HuH-7 (cell line): ENCODE measurements around the gene OPRD1.
"Not testable (repeated sequence)": the region's sequence is repeated elsewhere in the genome, so short reads cannot be mapped to it uniquely, and the experiment has no call there.

ENCODE experiments used
- DNase-seq: peaks from one replicate; pipeline ENCODE4 v3.0.0; 2011; ENCODE audit warnings: low spot score

OPRD1 gene

GRCh38 chr1:28801461-28801860 lies 10.5 kb upstream of the OPRD1 start:
- DNase-seq: no peak

DNA sequence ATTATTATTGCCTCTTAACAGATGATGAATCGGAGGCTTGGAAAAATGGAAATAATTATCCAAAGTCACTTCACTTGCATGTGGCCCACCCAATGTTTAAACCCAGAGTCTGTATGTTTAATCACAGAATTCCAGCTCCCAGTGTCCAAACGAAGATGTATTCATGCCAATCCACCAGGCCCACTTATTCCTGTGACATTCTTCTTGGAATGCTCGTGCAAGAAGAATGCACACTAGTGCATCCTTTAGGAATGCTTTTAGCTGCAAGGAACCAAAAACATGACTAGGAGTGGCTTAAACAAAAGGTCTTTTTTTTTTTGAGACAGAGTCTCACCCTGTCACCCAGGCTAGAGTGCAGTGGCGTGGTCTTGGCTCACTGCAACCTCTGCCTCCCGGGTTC lies 8.9 kb upstream of the OPRD1 start:
- no peak for DNase-seq

DNA sequence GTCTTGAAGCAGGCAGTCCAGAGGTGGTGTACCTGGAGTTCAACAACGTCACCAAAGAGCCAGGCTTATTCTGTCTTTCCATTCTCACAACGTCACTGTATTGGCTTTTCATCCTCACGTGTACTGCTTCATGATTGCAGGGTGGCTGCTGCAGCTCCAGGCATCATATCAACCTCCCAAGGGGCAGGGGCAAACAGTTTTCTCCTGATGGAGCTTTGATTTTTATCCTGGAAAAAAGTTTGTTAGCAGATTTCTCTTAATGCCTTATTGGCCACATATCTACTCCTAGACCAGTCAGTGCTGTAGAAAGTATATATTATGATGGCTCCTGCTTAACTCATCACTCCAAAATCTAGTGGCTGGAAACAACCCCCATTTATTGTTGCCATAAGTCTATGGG lies 8.3 kb upstream of the OPRD1 start:
- DNase-seq: no peak

- DNase-seq: no peak
Observed at GRCh38 chr1:28804071-28804470, 7.9 kb upstream of the OPRD1 start.

DNA sequence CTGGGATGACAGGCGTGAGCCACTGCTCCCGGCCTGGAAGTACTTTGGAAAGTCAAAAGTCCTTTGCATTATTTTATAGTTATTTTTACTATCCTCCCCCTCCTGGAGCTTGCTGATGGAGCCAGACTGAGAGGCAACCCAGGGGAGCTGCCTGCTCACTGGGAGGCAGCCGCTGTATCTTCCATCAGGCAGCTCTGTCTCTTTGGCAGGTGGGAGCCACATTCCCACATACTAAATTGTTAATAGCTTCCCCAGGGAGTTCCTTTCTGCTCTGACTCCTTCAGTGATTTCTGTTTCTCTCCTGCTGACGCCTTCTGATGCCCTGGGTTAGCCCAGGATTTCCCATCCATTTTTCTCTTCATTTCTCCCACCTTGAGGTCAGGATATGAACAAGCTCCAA lies 4.9 kb upstream of the OPRD1 start:
- no peak for DNase-seq

DNA sequence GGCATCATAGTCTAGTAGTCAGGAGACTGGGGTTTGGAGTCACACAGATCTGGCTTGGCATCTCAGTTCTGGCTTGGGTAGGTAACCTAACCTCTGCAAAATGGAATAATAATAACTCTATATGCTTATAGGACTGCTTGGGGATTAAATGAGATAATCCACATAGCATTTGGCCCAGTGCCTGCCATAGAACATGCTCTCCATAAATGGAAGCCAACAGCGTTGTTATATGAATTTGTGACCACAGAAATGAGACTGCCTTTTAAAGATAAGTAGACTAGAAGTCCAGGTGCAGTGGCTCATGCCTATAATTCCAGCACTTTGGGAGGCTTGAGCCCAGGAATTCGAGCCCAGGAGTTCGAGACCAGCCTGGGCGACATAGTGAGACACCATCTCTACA lies 4.0 kb upstream of the OPRD1 start:
- no peak for DNase-seq

DNA sequence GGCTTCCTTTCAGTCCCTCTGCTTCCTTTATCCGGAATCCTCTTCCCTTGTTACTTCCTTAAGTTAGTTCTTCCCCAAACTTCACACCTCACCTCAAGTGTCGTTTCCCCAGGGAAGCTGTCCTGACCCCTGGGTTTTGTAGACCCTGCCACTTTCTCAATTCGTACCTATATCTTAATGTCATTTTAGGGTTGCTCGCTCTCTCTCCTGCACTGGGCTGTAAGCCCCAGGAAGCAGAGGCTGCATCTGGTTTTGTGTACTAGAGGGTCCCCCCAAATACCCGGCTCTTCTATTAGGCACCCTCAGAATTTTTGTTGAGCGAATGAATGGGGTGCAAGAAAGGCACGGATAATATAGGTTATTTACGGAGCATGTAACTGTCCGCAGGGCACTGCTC lies 603 bp upstream of the OPRD1 start:
- DNase-seq: no peak

DNA sequence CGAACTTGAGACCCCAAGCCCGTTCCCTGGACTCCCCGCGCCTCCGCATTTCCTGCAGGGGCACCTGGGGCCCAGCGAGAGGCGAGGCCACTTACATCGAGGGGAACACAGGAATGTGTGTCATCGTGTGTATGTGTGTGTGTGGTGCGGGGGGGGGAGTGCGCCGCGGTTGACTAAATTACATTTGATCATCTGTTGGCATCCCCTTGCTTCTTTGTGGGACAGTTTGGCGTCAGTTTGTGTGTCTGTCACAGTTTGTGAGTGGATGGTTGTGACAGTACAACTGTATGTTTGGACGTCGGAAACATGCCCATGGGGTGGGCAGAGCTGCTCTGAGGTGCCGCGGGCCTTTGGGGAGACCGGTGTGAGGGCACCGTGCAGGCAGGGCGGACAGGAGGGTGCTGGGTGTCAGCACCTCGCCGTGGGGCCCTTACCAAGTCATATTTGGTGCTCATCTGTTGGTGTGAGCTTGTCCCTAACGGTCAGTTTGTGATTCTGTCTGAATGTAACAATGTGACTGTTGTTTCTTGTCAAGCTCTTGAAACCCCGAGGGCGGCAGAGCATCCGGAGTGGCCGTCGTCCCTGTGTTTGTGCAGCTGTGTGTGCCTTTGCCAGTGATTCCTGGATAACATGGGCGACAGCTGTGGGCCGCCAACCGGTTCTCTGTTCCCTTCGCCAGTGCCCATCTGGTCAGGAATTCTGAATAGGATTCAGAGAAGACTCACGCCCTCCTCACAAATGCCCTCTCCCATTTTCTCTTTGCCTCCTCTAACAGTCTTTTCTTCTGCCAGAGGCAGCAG lies 899 bp downstream of the OPRD1 start:
- no peak for DNase-seq

GRCh38 chr1:28813931-28814465 lies 2.0 kb downstream of the OPRD1 start:
- no peak for DNase-seq

DNA sequence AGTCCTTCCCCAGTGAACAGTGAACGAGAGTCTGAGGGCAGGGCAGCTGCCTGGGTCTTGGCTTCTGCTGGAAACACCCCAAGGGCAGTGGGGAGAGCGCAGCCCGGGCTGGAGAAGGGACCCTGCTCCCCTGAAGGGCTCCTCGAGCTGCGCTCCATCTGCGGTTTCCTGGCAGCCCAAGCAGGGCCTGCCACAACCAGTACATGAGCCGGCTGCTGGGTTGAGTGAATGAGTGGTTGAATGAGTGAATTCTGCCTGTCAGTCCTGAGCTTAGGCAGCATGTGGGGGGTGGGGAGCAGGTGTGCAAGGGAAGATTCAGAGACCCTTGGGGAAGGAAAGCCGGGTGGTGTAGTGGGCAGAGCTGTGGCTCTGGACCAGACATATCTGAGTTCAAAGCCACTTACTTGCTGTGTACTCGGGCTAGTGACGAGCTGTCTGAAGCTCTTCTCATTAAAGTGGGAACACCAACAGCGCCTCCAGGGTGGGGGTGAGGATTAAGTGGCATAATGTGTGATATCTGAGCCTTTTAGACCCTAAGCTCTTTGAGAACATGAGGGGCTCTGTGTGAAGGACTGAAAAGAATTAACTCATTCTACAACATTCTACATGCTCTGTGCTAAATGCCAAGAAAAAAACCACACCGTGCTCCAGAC lies 3.7 kb downstream of the OPRD1 start:
- DNase-seq: no peak

- no peak for DNase-seq
Observed at GRCh38 chr1:28817133-28817532, 5.2 kb downstream of the OPRD1 start.

GRCh38 chr1:28819020-28819419 lies 7.0 kb downstream of the OPRD1 start:
- no peak for DNase-seq

DNA sequence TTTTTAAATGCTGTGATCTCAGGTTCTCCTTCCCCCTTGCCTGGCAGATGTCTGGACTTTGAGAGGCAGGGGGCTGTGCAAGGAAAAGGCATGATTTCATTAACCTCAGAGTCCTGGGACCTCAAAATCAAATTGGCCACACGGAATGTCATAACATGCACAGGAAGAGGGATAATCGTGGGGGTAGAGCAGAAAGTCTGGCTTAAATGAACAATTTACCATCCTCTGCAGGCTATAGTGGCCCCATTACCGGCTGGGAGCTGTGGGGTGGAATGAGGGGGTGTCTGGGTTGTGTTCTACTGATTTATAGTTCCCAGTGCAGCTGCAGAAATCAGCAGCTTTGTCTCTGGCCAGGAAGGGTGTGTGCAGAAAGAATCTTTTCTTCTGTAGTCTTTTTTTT lies 10.8 kb downstream of the OPRD1 start:
- DNase-seq: no peak

DNA sequence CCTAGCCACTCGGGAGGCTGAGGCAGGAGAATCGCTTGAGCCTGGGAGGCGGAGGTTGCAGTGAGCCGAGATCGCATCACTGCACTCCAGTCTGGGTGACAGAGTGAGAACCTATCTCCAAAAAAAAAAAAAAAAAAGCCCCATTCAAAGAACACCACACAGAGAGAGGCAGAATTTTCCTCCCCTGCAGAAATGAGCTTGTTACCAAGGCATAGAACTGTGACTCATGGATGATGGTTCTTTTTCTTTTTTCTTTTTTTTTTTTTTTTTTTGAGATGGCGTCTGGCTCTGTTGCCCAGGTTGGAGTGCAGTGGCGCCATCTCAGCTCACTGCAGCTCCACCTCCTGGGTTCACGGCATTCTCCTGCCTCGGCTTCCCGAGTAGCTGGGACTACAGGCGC lies 12.1 kb downstream of the OPRD1 start:
- DNase-seq: not testable (repeated sequence)

DNA sequence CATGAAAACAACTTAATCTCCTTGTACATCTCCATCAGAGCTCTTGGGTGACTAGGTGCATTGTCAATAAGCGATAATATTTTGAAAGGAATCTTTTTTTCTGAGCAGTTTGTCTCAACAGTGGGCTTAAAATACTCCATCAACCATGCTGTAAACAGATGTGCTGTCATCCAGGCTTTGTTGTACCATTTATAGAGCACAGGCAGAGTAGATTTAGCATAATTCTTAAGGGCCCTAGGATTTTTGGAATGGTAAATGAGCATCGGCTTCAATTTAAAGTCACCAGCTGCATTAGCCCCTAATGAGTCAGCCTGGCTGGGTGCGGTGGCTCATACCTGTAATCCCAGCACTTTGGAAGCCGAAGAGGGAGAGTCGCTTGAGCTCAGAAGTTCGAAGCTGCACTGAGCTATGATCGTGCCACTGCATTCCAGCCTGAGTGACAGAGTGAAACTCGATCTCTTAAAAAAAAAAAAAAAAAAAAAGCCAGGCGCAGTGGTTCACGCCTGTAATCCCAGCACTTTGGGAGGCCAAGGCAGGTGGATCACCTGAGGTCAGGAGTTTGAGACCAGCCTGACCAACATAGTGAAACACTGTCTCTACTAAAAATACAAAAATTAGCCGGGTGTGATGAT lies 16.4 kb downstream of the OPRD1 start:
- not testable (repeated sequence) for DNase-seq

- no peak for DNase-seq
Observed at GRCh38 chr1:28830814-28831213, 18.8 kb downstream of the OPRD1 start.

DNA sequence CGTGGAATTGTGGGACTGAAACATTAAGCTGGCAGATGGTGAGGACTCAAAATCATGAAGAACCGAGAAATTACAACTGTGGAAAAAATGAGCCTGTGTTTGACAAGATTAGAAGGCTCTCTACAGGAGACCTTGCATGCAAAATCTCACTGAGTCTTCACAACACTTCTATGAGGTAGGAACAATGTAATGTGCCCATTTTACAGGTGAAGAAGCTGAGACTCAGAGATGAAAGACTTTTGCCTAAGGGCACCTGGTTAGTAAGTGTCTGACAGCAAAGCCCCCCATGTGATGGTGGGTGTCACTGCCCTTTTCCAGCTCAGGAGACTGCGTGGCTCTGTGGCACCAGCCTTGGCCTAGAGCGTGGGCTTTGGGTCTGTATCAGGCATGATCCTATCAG lies 21.0 kb downstream of the OPRD1 start:
- DNase-seq: no peak

- DNase-seq: no peak
Observed at GRCh38 chr1:28833381-28833780, 21.4 kb downstream of the OPRD1 start.

GRCh38 chr1:28835237-28835650 lies 23.3 kb downstream of the OPRD1 start:
- DNase-seq: no peak

DNA sequence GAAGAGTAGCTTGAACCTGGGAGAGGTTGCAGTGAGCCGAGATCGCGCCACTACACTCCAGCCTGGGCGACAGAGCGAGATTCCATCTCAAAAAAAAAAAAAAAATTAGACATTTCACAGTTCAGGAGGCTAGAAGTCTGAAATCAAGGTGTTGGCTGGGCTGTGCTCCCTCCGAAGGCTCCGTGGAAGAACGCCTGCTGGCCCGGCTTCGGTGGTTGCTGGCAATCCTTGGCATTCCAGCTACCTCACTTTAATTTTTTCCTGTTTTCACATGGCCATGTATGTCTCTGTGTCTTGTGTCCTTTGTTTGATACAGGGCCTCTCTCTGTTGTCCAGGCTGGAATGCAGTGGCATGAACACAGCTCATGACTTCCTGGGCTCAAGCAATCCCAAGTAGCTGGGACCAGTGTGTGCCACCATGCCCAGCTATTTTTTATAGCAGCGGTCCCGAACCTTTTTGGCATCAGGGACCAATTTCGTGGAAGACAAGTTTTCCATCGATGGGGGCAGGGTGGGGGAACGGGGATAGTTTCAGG lies 24.5 kb downstream of the OPRD1 start:
- no peak for DNase-seq

GRCh38 chr1:28840928-28841544 lies 29.1 kb downstream of the OPRD1 start:
- DNase-seq: no peak

- DNase-seq: peak; percentile 43
Observed at GRCh38 chr1:28845786-28846543, 34.0 kb downstream of the OPRD1 start.
